Astrocyte of the spinal cord (primary cell): ENCODE data around the gene DHRSX.
"Not testable (repeated sequence)": the region's sequence is repeated elsewhere in the genome, so short reads cannot be mapped to it uniquely, and the experiment has no call there.

ENCODE experiments used
- DNase-seq: peaks from one replicate; pipeline ENCODE4 v3.0.0; 2011; ENCODE audit warnings: low read depth, low spot score
- H3K4me3 ChIP-seq: 2 replicates; pipeline ENCODE4 v1.5.1; 2011; ENCODE audit warnings: low read depth, mild to moderate bottlenecking, low read length, moderate library complexity
- in situ Hi-C: cut with HindIII; loops from 2 replicates; pipeline ENCODE4 v1.10.0; 2017; ENCODE audit warnings: low sequenced_read_pairs
- TF ChIP-seq, protein P1 (sequence below): IDR thresholded peaks from 2 replicates; pipeline ENCODE4 v1.5.1; 2012; ENCODE audit warnings: low read depth, mild to moderate bottlenecking, low read length, inconsistent platforms

The DHRSX gene

DNA sequence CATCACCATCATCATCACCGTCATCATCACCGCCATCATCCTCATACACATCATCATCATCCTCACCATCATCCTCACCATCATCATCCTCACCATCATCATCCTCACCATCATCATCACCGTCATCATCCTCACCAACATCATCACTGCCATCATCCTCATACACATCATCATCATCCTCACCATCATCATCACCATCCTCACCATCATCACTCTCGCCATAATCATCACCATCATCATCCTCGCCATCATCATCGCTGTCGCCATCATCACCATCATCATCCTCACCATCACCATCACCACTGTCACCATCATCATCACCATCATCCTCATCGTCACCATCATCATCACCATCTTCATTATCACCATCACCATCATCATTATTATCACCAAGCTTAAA, 19.8 kb upstream of the DHRSX start:
- H3K4me3 ChIP-seq: no peak overlapping the region
- TF ChIP-seq, protein P1, sequence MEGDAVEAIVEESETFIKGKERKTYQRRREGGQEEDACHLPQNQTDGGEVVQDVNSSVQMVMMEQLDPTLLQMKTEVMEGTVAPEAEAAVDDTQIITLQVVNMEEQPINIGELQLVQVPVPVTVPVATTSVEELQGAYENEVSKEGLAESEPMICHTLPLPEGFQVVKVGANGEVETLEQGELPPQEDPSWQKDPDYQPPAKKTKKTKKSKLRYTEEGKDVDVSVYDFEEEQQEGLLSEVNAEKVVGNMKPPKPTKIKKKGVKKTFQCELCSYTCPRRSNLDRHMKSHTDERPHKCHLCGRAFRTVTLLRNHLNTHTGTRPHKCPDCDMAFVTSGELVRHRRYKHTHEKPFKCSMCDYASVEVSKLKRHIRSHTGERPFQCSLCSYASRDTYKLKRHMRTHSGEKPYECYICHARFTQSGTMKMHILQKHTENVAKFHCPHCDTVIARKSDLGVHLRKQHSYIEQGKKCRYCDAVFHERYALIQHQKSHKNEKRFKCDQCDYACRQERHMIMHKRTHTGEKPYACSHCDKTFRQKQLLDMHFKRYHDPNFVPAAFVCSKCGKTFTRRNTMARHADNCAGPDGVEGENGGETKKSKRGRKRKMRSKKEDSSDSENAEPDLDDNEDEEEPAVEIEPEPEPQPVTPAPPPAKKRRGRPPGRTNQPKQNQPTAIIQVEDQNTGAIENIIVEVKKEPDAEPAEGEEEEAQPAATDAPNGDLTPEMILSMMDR: no peak
- in situ Hi-C loops: no loop called here
- DNase-seq: no peak

DNA sequence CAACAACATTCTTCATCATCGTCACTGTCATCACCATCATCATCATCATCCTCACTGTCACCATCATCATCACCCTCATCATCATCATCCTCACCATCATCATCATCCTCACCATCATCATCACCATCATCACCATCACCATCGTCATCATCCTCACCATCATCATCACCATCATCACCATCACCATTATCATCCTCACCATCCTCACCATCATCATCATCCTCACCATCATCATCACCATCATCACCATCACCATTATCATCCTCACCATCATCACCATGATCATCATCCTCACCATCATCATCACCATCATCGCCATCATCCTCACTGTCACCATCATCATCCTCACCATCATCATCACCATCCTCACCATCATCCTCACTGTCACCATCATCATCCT, 18.9 kb upstream of the DHRSX start:
- H3K4me3 ChIP-seq, DNase-seq, in situ Hi-C loops: not testable (repeated sequence)

DNA sequence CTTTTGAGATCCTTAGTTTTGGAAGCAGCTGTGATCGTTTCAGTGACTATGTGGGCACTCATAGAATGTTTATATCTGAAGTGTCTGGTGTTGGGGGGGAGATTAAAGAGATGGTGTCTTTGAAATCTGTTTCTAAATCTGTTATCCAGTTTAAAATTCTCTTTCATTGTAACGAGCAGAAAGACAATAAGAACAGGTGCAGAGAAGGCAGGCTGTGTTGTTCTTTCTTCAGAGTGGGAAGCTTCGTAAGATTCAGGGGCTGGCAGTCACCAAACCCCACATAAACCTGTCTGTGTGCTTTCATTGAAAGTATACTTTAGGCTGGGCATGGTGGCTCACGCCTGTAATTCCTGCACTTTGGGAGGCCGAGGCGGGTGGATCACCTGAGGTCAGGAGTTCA, 16.3 kb upstream of the DHRSX start:
- no peak for DNase-seq
- H3K4me3 ChIP-seq: no peak overlapping the region
- in situ Hi-C loops: no loop called here
- TF ChIP-seq, protein P1: no peak

DNA sequence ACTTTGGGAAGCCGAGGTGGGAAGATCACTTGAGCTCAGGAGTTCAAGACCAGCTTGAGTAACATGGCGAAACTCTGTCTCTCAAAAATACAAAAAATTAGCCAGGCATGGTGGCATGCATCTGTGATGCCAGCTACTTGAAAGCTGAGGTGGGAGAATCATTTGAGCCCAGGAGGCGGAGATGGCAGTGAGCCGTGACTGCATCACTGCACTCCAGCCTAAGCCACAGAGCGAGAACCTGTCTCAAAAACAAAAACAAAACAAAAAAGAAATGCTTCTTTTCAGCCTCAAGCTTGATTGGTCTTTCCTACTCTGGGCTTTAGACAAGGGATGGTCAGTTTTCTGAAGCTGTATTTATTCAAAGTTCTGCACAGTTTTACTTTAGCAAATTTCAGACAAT, 15.8 kb upstream of the DHRSX start:
- TF ChIP-seq, protein P1: no peak
- H3K4me3 ChIP-seq: no peak overlapping the region
- in situ Hi-C loops: no loop called here
- no peak for DNase-seq

DNA sequence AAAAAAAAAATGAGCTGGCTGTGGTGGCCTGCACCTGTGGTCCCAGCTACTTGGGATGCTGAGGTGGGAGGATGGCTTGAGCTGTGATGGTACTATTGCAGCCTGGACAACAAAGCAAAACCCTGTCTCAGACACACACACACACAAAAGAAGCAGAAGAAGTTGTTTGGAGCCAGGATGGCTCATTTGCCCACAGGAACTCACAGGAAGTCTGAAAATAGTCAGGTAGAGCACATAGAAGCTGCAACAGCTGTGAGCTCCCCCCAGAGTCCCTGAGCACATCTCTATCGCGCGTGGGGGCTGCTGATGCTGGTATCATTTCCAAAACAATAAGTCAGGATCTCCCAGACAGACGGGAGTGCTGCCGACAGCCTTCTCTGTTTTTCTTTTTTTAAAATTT, 13.4 kb upstream of the DHRSX start:
- in situ Hi-C loops: no loop called here
- H3K4me3 ChIP-seq: no peak overlapping the region
- no peak for DNase-seq
- TF ChIP-seq, protein P1: no peak

DNA sequence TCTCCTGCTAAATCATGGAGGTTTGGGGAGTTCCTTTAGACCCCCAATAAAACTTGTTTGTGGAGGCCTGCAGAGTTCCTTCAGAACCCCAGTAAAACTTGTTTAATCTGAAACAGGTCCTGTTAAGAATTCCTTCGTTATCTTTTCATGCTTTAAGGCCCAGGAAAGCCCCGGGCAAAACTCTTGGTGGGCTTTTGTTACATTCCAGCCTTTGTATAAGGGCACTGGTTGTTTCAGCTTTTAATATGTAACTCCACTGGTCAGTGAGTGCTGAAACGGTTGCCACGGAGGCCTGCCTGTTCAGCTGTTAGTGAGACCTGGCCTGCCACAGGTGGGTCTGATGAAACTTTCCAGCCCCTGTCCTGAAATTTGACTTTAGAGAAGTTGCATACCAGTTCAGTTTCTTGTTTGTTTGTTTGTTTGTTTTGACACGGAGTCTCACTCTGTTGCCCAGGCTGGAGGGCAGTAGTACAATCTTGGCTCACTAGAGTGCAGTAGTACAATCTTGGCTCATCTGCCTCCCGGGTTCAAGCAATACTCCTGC, 12.4 kb upstream of the DHRSX start:
- DNase-seq: no peak
- H3K4me3 ChIP-seq: no peak overlapping the region
- TF ChIP-seq, protein P1: no peak
- in situ Hi-C loops: no loop called here

DNA sequence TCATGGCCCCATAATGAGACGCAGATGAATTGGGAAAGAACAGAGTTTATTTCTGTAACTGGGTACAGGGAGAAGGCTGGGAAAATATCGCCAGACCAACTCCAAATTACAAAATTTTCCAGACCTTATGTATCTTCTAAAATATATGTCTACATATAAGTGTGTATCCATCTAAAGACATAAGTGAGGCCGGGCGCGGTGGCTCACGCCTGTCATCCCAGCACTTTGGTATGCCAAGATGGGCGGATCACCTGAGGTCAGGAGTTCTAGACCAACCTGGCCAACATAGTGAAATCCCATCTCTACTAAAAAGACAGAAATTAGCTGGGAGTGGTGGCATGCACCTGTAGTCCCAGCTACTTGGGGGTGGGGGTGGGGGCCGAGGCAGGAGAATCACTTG, 11.7 kb upstream of the DHRSX start:
- in situ Hi-C loops: no loop called here
- H3K4me3 ChIP-seq: no peak overlapping the region
- DNase-seq: no peak
- TF ChIP-seq, protein P1: no peak
